ENCODE measurements around the gene MICA.

DNA sequence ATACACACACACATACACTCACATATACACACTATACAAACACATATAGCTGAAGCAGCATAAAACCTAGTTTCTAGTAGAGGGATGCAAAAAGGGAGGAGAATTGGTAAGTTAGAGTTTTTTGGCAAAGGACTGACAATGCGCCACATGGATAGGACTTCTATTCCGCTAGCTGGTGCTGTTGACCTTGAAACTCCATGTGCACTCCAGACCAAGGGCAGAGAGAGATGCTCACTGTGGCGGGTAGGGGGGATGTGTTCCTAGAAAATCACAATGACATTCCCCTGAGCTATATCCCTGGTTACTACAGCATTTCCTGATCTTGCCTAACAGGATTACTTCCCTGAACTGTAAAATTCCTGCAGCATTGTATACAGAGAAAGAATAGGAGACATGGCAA lies 19.2 kb downstream of the MICA start:
- TF ChIP-seq, protein P1, sequence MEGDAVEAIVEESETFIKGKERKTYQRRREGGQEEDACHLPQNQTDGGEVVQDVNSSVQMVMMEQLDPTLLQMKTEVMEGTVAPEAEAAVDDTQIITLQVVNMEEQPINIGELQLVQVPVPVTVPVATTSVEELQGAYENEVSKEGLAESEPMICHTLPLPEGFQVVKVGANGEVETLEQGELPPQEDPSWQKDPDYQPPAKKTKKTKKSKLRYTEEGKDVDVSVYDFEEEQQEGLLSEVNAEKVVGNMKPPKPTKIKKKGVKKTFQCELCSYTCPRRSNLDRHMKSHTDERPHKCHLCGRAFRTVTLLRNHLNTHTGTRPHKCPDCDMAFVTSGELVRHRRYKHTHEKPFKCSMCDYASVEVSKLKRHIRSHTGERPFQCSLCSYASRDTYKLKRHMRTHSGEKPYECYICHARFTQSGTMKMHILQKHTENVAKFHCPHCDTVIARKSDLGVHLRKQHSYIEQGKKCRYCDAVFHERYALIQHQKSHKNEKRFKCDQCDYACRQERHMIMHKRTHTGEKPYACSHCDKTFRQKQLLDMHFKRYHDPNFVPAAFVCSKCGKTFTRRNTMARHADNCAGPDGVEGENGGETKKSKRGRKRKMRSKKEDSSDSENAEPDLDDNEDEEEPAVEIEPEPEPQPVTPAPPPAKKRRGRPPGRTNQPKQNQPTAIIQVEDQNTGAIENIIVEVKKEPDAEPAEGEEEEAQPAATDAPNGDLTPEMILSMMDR (IDR thresholded peaks at IDR 0.05): no peak
- no peak for TF ChIP-seq POLR2A (IDR thresholded peaks at IDR 0.05)
